ENCODE measurements around the gene RET.

RET gene

GRCh38 chr10:43116596-43116995 is 39.7 kb downstream of the RET start:
- H4K5ac ChIP-seq (ENCODE audit: low read length) = no peak overlapping the region
- no peaks in the 10 kb centered on the region for H3K79me2 ChIP-seq (ENCODE audit: control insufficient read depth, insufficient read depth, low read length)
- no peaks in the 10 kb centered on the region for H3K4me1 ChIP-seq (ENCODE audit: control insufficient read depth, low read depth, low read length)
- H3K9ac ChIP-seq (ENCODE audit: low read length) = no peak overlapping the region
- H3K27ac ChIP-seq (ENCODE audit: low read depth, low read length) = no peak overlapping the region
- no peak overlapping the region for H2BK15ac ChIP-seq (replicated peaks; ENCODE audit: low read depth)
- H4K8ac ChIP-seq (ENCODE audit: low read depth, low read length) = no peak overlapping the region
- no peak overlapping the region for H3K4me3 ChIP-seq (ENCODE audit: low read length)
- no peak overlapping the region for H2BK120ac ChIP-seq (ENCODE audit: low read depth, low read length)
- no peak overlapping the region for H3K56ac ChIP-seq (ENCODE audit: low read length)
- H3K79me1 ChIP-seq (ENCODE audit: low read length) = no peaks in the 10 kb centered on the region
- no peaks in the 10 kb centered on the region for H3K36me3 ChIP-seq (ENCODE audit: control insufficient read depth, insufficient read depth, low read length)
- DNase-seq = no peak
- no peak overlapping the region for H3K23ac ChIP-seq (ENCODE audit: low read length)
- H3K27me3 ChIP-seq (ENCODE audit: insufficient read depth, low read length, poor library complexity) = no peaks in the 10 kb centered on the region
- H3K4me2 ChIP-seq (ENCODE audit: low read length) = no peak overlapping the region
- no CpG with 5 or more reads among the region's 10 CpGs for WGBS (ENCODE audit: extremely low coverage, insufficient coverage, low lambda C conversion rate)
- H2AK5ac ChIP-seq (ENCODE audit: low read length) = no peak overlapping the region
- H3K4ac ChIP-seq (ENCODE audit: low read depth, low read length) = no peak overlapping the region
- H2BK5ac ChIP-seq (ENCODE audit: low read length) = no peak overlapping the region
- no peak overlapping the region for H3K18ac ChIP-seq (ENCODE audit: low read length)

- H2AK5ac ChIP-seq (ENCODE audit: low read length) = no peak overlapping the region
- H3K4me2 ChIP-seq (ENCODE audit: low read length) = no peak overlapping the region
- no peak overlapping the region for H3K23ac ChIP-seq (ENCODE audit: low read length)
- H2BK5ac ChIP-seq (ENCODE audit: low read length) = no peak overlapping the region
- no peak overlapping the region for H3K18ac ChIP-seq (ENCODE audit: low read length)
- no peak overlapping the region for H3K27ac ChIP-seq (ENCODE audit: low read depth, low read length)
- no peaks in the 10 kb centered on the region for H3K79me2 ChIP-seq (ENCODE audit: control insufficient read depth, insufficient read depth, low read length)
- no peak overlapping the region for H2BK15ac ChIP-seq (replicated peaks; ENCODE audit: low read depth)
- H2BK120ac ChIP-seq (ENCODE audit: low read depth, low read length) = no peak overlapping the region
- no peak overlapping the region for H3K9ac ChIP-seq (ENCODE audit: low read length)
- no CpG with 5 or more reads among the region's 9 CpGs for WGBS (ENCODE audit: extremely low coverage, insufficient coverage, low lambda C conversion rate)
- H3K27me3 ChIP-seq (ENCODE audit: insufficient read depth, low read length, poor library complexity) = no peaks in the 10 kb centered on the region
- DNase-seq = no peak
- H3K56ac ChIP-seq (ENCODE audit: low read length) = no peak overlapping the region
- no peaks in the 10 kb centered on the region for H3K36me3 ChIP-seq (ENCODE audit: control insufficient read depth, insufficient read depth, low read length)
- H3K4ac ChIP-seq (ENCODE audit: low read depth, low read length) = no peak overlapping the region
- H3K79me1 ChIP-seq (ENCODE audit: low read length) = no peaks in the 10 kb centered on the region
- H3K4me3 ChIP-seq (ENCODE audit: low read length) = no peak overlapping the region
- no peak overlapping the region for H4K5ac ChIP-seq (ENCODE audit: low read length)
- no peak overlapping the region for H4K8ac ChIP-seq (ENCODE audit: low read depth, low read length)
- H3K4me1 ChIP-seq (ENCODE audit: control insufficient read depth, low read depth, low read length) = no peaks in the 10 kb centered on the region
These were observed 40.3 kb downstream of the RET start for GRCh38 chr10:43117031-43117776.

GRCh38 chr10:43117777-43118583 is 41.1 kb downstream of the RET start:
- Histone ChIP-seq H2AK5ac (ENCODE audit: low read length) (no peak overlapping the region), H3K27ac (ENCODE audit: low read depth, low read length) (no peak overlapping the region)
- no CpG with 5 or more reads among the region's 18 CpGs for WGBS (ENCODE audit: extremely low coverage, insufficient coverage, low lambda C conversion rate)

DNA sequence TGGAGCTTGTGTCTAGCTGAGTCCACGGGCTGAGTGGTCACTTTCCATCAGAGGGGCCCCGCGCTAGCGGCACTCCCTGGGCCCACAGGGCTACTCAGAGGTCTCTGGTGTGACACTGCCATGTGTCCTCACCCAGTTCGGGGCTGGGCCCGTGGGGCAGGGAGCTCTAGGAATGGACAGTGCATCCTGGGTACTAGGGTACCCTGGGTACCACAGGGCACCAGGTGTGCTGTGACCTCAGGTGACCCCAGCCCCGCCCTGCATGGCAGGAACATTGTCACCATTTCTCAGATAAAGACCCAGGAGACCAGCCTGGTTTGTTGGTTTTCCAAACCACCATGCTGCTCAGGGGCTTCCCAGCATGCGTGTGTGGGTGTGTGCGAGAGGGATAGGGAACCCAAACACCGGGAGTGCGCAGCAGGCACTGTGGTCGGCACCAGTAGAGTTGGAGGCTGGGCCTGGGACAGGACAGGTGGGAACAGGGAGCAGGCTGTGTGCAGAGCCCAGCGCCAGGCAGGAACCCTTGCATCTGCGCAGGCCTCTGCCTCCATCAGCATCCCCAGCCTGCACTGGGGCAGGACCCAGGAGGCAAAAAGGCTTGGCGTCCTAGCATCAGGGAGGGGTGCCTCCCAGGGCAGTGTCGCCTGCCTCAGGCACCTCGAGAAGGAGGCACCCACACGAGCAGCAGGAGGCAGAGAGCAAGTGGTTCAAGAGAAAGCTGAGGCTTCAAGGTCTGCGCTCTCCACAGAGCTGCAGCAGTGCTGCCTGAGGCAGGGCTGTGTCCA is 42.0 kb downstream of the RET start:
- Histone ChIP-seq H3K4me3 (ENCODE audit: low read length) (no peak overlapping the region), H3K36me3 (ENCODE audit: control insufficient read depth, insufficient read depth, low read length) (no peaks in the 10 kb centered on the region), H3K4me1 (ENCODE audit: control insufficient read depth, low read depth, low read length) (no peaks in the 10 kb centered on the region), H3K4me2 (ENCODE audit: low read length) (no peak overlapping the region), H3K23ac (ENCODE audit: low read length) (no peak overlapping the region), H2AK5ac (ENCODE audit: low read length) (no peak overlapping the region), H3K79me2 (ENCODE audit: control insufficient read depth, insufficient read depth, low read length) (no peaks in the 10 kb centered on the region), H2BK120ac (ENCODE audit: low read depth, low read length) (no peak overlapping the region), H3K9ac (ENCODE audit: low read length) (no peak overlapping the region), H3K18ac (ENCODE audit: low read length) (no peak overlapping the region), H3K27me3 (ENCODE audit: insufficient read depth, low read length, poor library complexity) (no peaks in the 10 kb centered on the region), H2BK5ac (ENCODE audit: low read length) (no peak overlapping the region), H2BK15ac (replicated peaks; ENCODE audit: low read depth) (no peak overlapping the region), H4K8ac (ENCODE audit: low read depth, low read length) (no peak overlapping the region), H3K4ac (ENCODE audit: low read depth, low read length) (no peak overlapping the region), H3K56ac (ENCODE audit: low read length) (no peak overlapping the region), H4K5ac (ENCODE audit: low read length) (no peak overlapping the region), H3K27ac (ENCODE audit: low read depth, low read length) (no peak overlapping the region), H3K79me1 (ENCODE audit: low read length) (no peaks in the 10 kb centered on the region)
- no CpG with 5 or more reads among the region's 19 CpGs for WGBS (ENCODE audit: extremely low coverage, insufficient coverage, low lambda C conversion rate)
- DNase-seq = no peak

More at GRCh38 chr10:43117777-43118583, 41.1 kb downstream of the RET start:
- Histone ChIP-seq H3K4me2 (ENCODE audit: low read length) (no peak overlapping the region), H3K56ac (ENCODE audit: low read length) (no peak overlapping the region), H3K27me3 (ENCODE audit: insufficient read depth, low read length, poor library complexity) (no peaks in the 10 kb centered on the region), H3K23ac (ENCODE audit: low read length) (no peak overlapping the region), H2BK15ac (replicated peaks; ENCODE audit: low read depth) (no peak overlapping the region), H3K4ac (ENCODE audit: low read depth, low read length) (no peak overlapping the region), H3K4me1 (ENCODE audit: control insufficient read depth, low read depth, low read length) (no peaks in the 10 kb centered on the region), H3K18ac (ENCODE audit: low read length) (no peak overlapping the region), H2BK5ac (ENCODE audit: low read length) (no peak overlapping the region), H3K79me1 (ENCODE audit: low read length) (no peaks in the 10 kb centered on the region), H3K9ac (ENCODE audit: low read length) (no peak overlapping the region), H3K79me2 (ENCODE audit: control insufficient read depth, insufficient read depth, low read length) (no peaks in the 10 kb centered on the region), H4K5ac (ENCODE audit: low read length) (no peak overlapping the region), H3K4me3 (ENCODE audit: low read length) (no peak overlapping the region), H3K36me3 (ENCODE audit: control insufficient read depth, insufficient read depth, low read length) (no peaks in the 10 kb centered on the region), H2BK120ac (ENCODE audit: low read depth, low read length) (no peak overlapping the region), H4K8ac (ENCODE audit: low read depth, low read length) (no peak overlapping the region)
- no peak for DNase-seq

GRCh38 chr10:43119416-43120115 is 42.7 kb downstream of the RET start:
- Histone ChIP-seq H3K4me2 (ENCODE audit: low read length) (no peak overlapping the region), H3K23ac (ENCODE audit: low read length) (no peak overlapping the region), H2BK120ac (ENCODE audit: low read depth, low read length) (no peak overlapping the region), H3K79me1 (ENCODE audit: low read length) (no peaks in the 10 kb centered on the region), H2AK5ac (ENCODE audit: low read length) (no peak overlapping the region), H3K56ac (ENCODE audit: low read length) (no peak overlapping the region), H3K18ac (ENCODE audit: low read length) (no peak overlapping the region), H3K27ac (ENCODE audit: low read depth, low read length) (no peak overlapping the region), H3K36me3 (ENCODE audit: control insufficient read depth, insufficient read depth, low read length) (no peaks in the 10 kb centered on the region), H2BK15ac (replicated peaks; ENCODE audit: low read depth) (no peak overlapping the region), H3K4me1 (ENCODE audit: control insufficient read depth, low read depth, low read length) (no peaks in the 10 kb centered on the region), H3K4ac (ENCODE audit: low read depth, low read length) (no peak overlapping the region), H2BK5ac (ENCODE audit: low read length) (no peak overlapping the region), H3K79me2 (ENCODE audit: control insufficient read depth, insufficient read depth, low read length) (no peaks in the 10 kb centered on the region), H4K8ac (ENCODE audit: low read depth, low read length) (no peak overlapping the region), H3K27me3 (ENCODE audit: insufficient read depth, low read length, poor library complexity) (no peaks in the 10 kb centered on the region), H3K9ac (ENCODE audit: low read length) (no peak overlapping the region), H3K4me3 (ENCODE audit: low read length) (no peak overlapping the region), H4K5ac (ENCODE audit: low read length) (no peak overlapping the region)
- DNase-seq = no peak
- no CpG with 5 or more reads among the region's 31 CpGs for WGBS (ENCODE audit: extremely low coverage, insufficient coverage, low lambda C conversion rate)
